Measurements from ENCODE around the gene ANKRD6.

Gene ANKRD6

GRCh38 chr6:89602166-89602565, 169.2 kb downstream of the ANKRD6 start:
- no peak overlapping the region for H3K9ac ChIP-seq (ENCODE audit: insufficient read length)
- no peak for TF ChIP-seq EZH2 (IDR thresholded peaks at IDR 0.05)
- TF ChIP-seq FOXP2 (optimal IDR thresholded peaks at IDR 0.05; ENCODE audit: control extremely low read depth, extremely low read length, insufficient read depth), result no peak
- TF ChIP-seq POLR2AphosphoS5 (IDR thresholded peaks at IDR 0.05; ENCODE audit: borderline replicate concordance, low read depth, low read length), result no peak
- no peak for DNase-seq (ENCODE audit: low read depth, low spot score)
- H3K36me3 ChIP-seq (ENCODE audit: insufficient read depth, low read length), result no peaks in the 10 kb centered on the region
- H3K9me3 ChIP-seq (ENCODE audit: low read depth, low read length), result no peaks in the 10 kb centered on the region
- no peak overlapping the region for H3K4me3 ChIP-seq
- H3K27ac ChIP-seq, result no peak overlapping the region

- no peak overlapping the region for H3K9ac ChIP-seq (ENCODE audit: insufficient read length)
- no peak overlapping the region for H3K27ac ChIP-seq
- H3K36me3 ChIP-seq (ENCODE audit: insufficient read depth, low read length), result no peaks in the 10 kb centered on the region
- H3K9me3 ChIP-seq (ENCODE audit: low read depth, low read length), result no peaks in the 10 kb centered on the region
- no peak overlapping the region for H3K4me3 ChIP-seq
- no peak for DNase-seq (ENCODE audit: low read depth, low spot score)
- TF ChIP-seq POLR2AphosphoS5 (IDR thresholded peaks at IDR 0.05; ENCODE audit: borderline replicate concordance, low read depth, low read length), result no peak
- no peak for TF ChIP-seq FOXP2 (optimal IDR thresholded peaks at IDR 0.05; ENCODE audit: control extremely low read depth, extremely low read length, insufficient read depth)
- TF ChIP-seq EZH2 (IDR thresholded peaks at IDR 0.05), result no peak
Observed at GRCh38 chr6:89604653-89605052, 171.7 kb downstream of the ANKRD6 start.

- Histone ChIP-seq H3K4me3 (no peak overlapping the region), H3K36me3 (ENCODE audit: insufficient read depth, low read length) (no peaks in the 10 kb centered on the region), H3K9ac (ENCODE audit: insufficient read length) (no peak overlapping the region), H3K9me3 (ENCODE audit: low read depth, low read length) (no peaks in the 10 kb centered on the region), H3K27ac (no peak overlapping the region)
- no peak for DNase-seq (ENCODE audit: low read depth, low spot score)
- TF ChIP-seq EZH2 (IDR thresholded peaks at IDR 0.05) (no peak), FOXP2 (optimal IDR thresholded peaks at IDR 0.05; ENCODE audit: control extremely low read depth, extremely low read length, insufficient read depth) (no peak), POLR2AphosphoS5 (IDR thresholded peaks at IDR 0.05; ENCODE audit: borderline replicate concordance, low read depth, low read length) (no peak)
Observed at GRCh38 chr6:89605861-89606260, 172.9 kb downstream of the ANKRD6 start.

GRCh38 chr6:89610149-89610642, 177.2 kb downstream of the ANKRD6 start:
- TF ChIP-seq POLR2AphosphoS5 (IDR thresholded peaks at IDR 0.05; ENCODE audit: borderline replicate concordance, low read depth, low read length), result no peak
- TF ChIP-seq FOXP2 (optimal IDR thresholded peaks at IDR 0.05; ENCODE audit: control extremely low read depth, extremely low read length, insufficient read depth), result no peak
- no peak for TF ChIP-seq EZH2 (IDR thresholded peaks at IDR 0.05)
- Histone ChIP-seq H3K9ac (ENCODE audit: insufficient read length) (no peak overlapping the region), H3K4me3 (no peak overlapping the region), H3K27ac (no peak overlapping the region), H3K36me3 (ENCODE audit: insufficient read depth, low read length) (no peaks in the 10 kb centered on the region), H3K9me3 (ENCODE audit: low read depth, low read length) (no peaks in the 10 kb centered on the region)
- no peak for DNase-seq (ENCODE audit: low read depth, low spot score)

GRCh38 chr6:89611666-89612065, 178.7 kb downstream of the ANKRD6 start:
- H3K4me3 ChIP-seq, result no peak overlapping the region
- no peak for DNase-seq (ENCODE audit: low read depth, low spot score)

GRCh38 chr6:89612121-89612520, 179.2 kb downstream of the ANKRD6 start:
- no peak overlapping the region for H3K4me3 ChIP-seq
- H3K9ac ChIP-seq (ENCODE audit: insufficient read length), result no peak overlapping the region
- no peaks in the 10 kb centered on the region for H3K36me3 ChIP-seq (ENCODE audit: insufficient read depth, low read length)
- H3K27ac ChIP-seq, result no peak overlapping the region
- no peak for DNase-seq (ENCODE audit: low read depth, low spot score)
- H3K9me3 ChIP-seq (ENCODE audit: low read depth, low read length), result no peaks in the 10 kb centered on the region
- TF ChIP-seq POLR2AphosphoS5 (IDR thresholded peaks at IDR 0.05; ENCODE audit: borderline replicate concordance, low read depth, low read length), result no peak
- no peak for TF ChIP-seq EZH2 (IDR thresholded peaks at IDR 0.05)
- TF ChIP-seq FOXP2 (optimal IDR thresholded peaks at IDR 0.05; ENCODE audit: control extremely low read depth, extremely low read length, insufficient read depth), result no peak

More at GRCh38 chr6:89611666-89612065, 178.7 kb downstream of the ANKRD6 start:
- Histone ChIP-seq H3K9ac (ENCODE audit: insufficient read length) (no peak overlapping the region), H3K36me3 (ENCODE audit: insufficient read depth, low read length) (no peaks in the 10 kb centered on the region), H3K27ac (no peak overlapping the region), H3K9me3 (ENCODE audit: low read depth, low read length) (no peaks in the 10 kb centered on the region)
- TF ChIP-seq FOXP2 (optimal IDR thresholded peaks at IDR 0.05; ENCODE audit: control extremely low read depth, extremely low read length, insufficient read depth), result no peak

GRCh38 chr6:89613790-89614189, 180.8 kb downstream of the ANKRD6 start:
- Histone ChIP-seq H3K9me3 (ENCODE audit: low read depth, low read length) (no peaks in the 10 kb centered on the region), H3K27ac (no peak overlapping the region), H3K4me3 (no peak overlapping the region), H3K36me3 (ENCODE audit: insufficient read depth, low read length) (no peaks in the 10 kb centered on the region), H3K9ac (ENCODE audit: insufficient read length) (no peak overlapping the region)
- TF ChIP-seq EZH2 (IDR thresholded peaks at IDR 0.05), result no peak
- no peak for TF ChIP-seq FOXP2 (optimal IDR thresholded peaks at IDR 0.05; ENCODE audit: control extremely low read depth, extremely low read length, insufficient read depth)
- TF ChIP-seq POLR2AphosphoS5 (IDR thresholded peaks at IDR 0.05; ENCODE audit: borderline replicate concordance, low read depth, low read length), result no peak
- no peak for DNase-seq (ENCODE audit: low read depth, low spot score)

- no peak for TF ChIP-seq FOXP2 (optimal IDR thresholded peaks at IDR 0.05; ENCODE audit: control extremely low read depth, extremely low read length, insufficient read depth)
- no peak for TF ChIP-seq POLR2AphosphoS5 (IDR thresholded peaks at IDR 0.05; ENCODE audit: borderline replicate concordance, low read depth, low read length)
- no peak for TF ChIP-seq EZH2 (IDR thresholded peaks at IDR 0.05)
- no peak overlapping the region for H3K9ac ChIP-seq (ENCODE audit: insufficient read length)
- H3K27ac ChIP-seq, result no peak overlapping the region
- no peak overlapping the region for H3K4me3 ChIP-seq
- no peaks in the 10 kb centered on the region for H3K36me3 ChIP-seq (ENCODE audit: insufficient read depth, low read length)
- no peaks in the 10 kb centered on the region for H3K9me3 ChIP-seq (ENCODE audit: low read depth, low read length)
- DNase-seq (ENCODE audit: low read depth, low spot score), result no peak
Observed at GRCh38 chr6:89615882-89616281, 182.9 kb downstream of the ANKRD6 start.

GRCh38 chr6:89616531-89616930, 183.6 kb downstream of the ANKRD6 start:
- Histone ChIP-seq H3K9me3 (ENCODE audit: low read depth, low read length) (no peaks in the 10 kb centered on the region), H3K27ac (no peak overlapping the region), H3K4me3 (no peak overlapping the region), H3K36me3 (ENCODE audit: insufficient read depth, low read length) (no peaks in the 10 kb centered on the region), H3K9ac (ENCODE audit: insufficient read length) (no peak overlapping the region)
- no peak for TF ChIP-seq EZH2 (IDR thresholded peaks at IDR 0.05)
- TF ChIP-seq POLR2AphosphoS5 (IDR thresholded peaks at IDR 0.05; ENCODE audit: borderline replicate concordance, low read depth, low read length), result no peak
- TF ChIP-seq FOXP2 (optimal IDR thresholded peaks at IDR 0.05; ENCODE audit: control extremely low read depth, extremely low read length, insufficient read depth), result no peak
- DNase-seq (ENCODE audit: low read depth, low spot score), result no peak
